Measurements from ENCODE around the gene CD83.

The CD83 gene

GRCh38 chr6:14107000-14107399 lies 10.6 kb upstream of the CD83 start:
- Mint-ChIP-seq H3K4me1 (ENCODE audit: low read depth) (peaks cover 35% of the 10 kb centered on the region), H3K27ac (no peak overlapping the region), H3K4me3 (no peak overlapping the region), H3K9me3 (peaks cover 22% of the 10 kb centered on the region), H3K36me3 (ENCODE audit: low read depth) (peaks cover 14% of the 10 kb centered on the region), H3K27me3 (peaks cover 14% of the 10 kb centered on the region)

GRCh38 chr6:14107711-14108494 lies 9.7 kb upstream of the CD83 start:
- H3K4me3 Mint-ChIP-seq = peak overlapping the region; percentile 71
- peaks cover 14% of the 10 kb centered on the region for H3K36me3 Mint-ChIP-seq (ENCODE audit: low read depth)
- peaks cover 22% of the 10 kb centered on the region for H3K9me3 Mint-ChIP-seq
- peaks cover 14% of the 10 kb centered on the region for H3K27me3 Mint-ChIP-seq
- H3K4me1 Mint-ChIP-seq (ENCODE audit: low read depth) = peaks cover 35% of the 10 kb centered on the region
- peak overlapping the region; percentile 89 for H3K27ac Mint-ChIP-seq

GRCh38 chr6:14108571-14109410 lies 8.8 kb upstream of the CD83 start:
- peaks cover 22% of the 10 kb centered on the region for H3K9me3 Mint-ChIP-seq
- H3K36me3 Mint-ChIP-seq (ENCODE audit: low read depth) = peaks cover 14% of the 10 kb centered on the region
- H3K4me3 Mint-ChIP-seq = peak overlapping the region; percentile 71
- H3K27me3 Mint-ChIP-seq = peaks cover 14% of the 10 kb centered on the region
- peak overlapping the region; percentile 89 for H3K27ac Mint-ChIP-seq
- H3K4me1 Mint-ChIP-seq (ENCODE audit: low read depth) = peaks cover 35% of the 10 kb centered on the region

- Mint-ChIP-seq H3K36me3 (ENCODE audit: low read depth) (peaks cover 14% of the 10 kb centered on the region), H3K4me3 (peak overlapping the region; percentile 71), H3K27me3 (peaks cover 14% of the 10 kb centered on the region), H3K9me3 (peaks cover 22% of the 10 kb centered on the region), H3K27ac (peak overlapping the region; percentile 89), H3K4me1 (ENCODE audit: low read depth) (peaks cover 35% of the 10 kb centered on the region)
Measured at GRCh38 chr6:14109411-14109826, 8.2 kb upstream of the CD83 start.

GRCh38 chr6:14110001-14110818 lies 7.4 kb upstream of the CD83 start:
- Mint-ChIP-seq H3K9me3 (peaks cover 19% of the 10 kb centered on the region), H3K27me3 (peaks cover 11% of the 10 kb centered on the region), H3K4me1 (ENCODE audit: low read depth) (peaks cover 35% of the 10 kb centered on the region), H3K36me3 (ENCODE audit: low read depth) (peaks cover 14% of the 10 kb centered on the region), H3K4me3 (peak overlapping the region; percentile 71), H3K27ac (peak overlapping the region; percentile 89)

- Mint-ChIP-seq H3K27me3 (peaks cover 3% of the 10 kb centered on the region), H3K27ac (no peak overlapping the region), H3K36me3 (ENCODE audit: low read depth) (peaks cover 11% of the 10 kb centered on the region), H3K9me3 (no peaks in the 10 kb centered on the region), H3K4me1 (ENCODE audit: low read depth) (peaks cover 35% of the 10 kb centered on the region), H3K4me3 (no peak overlapping the region)
Measured at GRCh38 chr6:14113976-14114375, 3.6 kb upstream of the CD83 start.

GRCh38 chr6:14118091-14118439 lies 493 bp downstream of the CD83 start:
- Mint-ChIP-seq H3K4me1 (ENCODE audit: low read depth) (peaks cover 54% of the 10 kb centered on the region), H3K4me3 (peak overlapping the region; percentile 94), H3K27ac (peak overlapping the region; percentile 92), H3K9me3 (no peaks in the 10 kb centered on the region), H3K27me3 (no peaks in the 10 kb centered on the region), H3K36me3 (ENCODE audit: low read depth) (peaks cover 47% of the 10 kb centered on the region)

GRCh38 chr6:14118446-14118845 lies 874 bp downstream of the CD83 start:
- Mint-ChIP-seq H3K36me3 (ENCODE audit: low read depth) (peaks cover 51% of the 10 kb centered on the region), H3K27ac (peak overlapping the region; percentile 92)

GRCh38 chr6:14119784-14120183 lies 2.2 kb downstream of the CD83 start:
- Mint-ChIP-seq H3K4me3 (peak overlapping the region; percentile 94), H3K4me1 (ENCODE audit: low read depth) (peaks cover 65% of the 10 kb centered on the region), H3K27me3 (no peaks in the 10 kb centered on the region), H3K36me3 (ENCODE audit: low read depth) (peaks cover 61% of the 10 kb centered on the region), H3K9me3 (no peaks in the 10 kb centered on the region), H3K27ac (no peak overlapping the region)

More at GRCh38 chr6:14118446-14118845, 874 bp downstream of the CD83 start:
- Mint-ChIP-seq H3K9me3 (no peaks in the 10 kb centered on the region), H3K4me3 (peak overlapping the region; percentile 94), H3K27me3 (no peaks in the 10 kb centered on the region), H3K4me1 (ENCODE audit: low read depth) (peaks cover 56% of the 10 kb centered on the region)

- Mint-ChIP-seq H3K27me3 (no peaks in the 10 kb centered on the region), H3K4me3 (peak overlapping the region; percentile 94), H3K27ac (peak overlapping the region; percentile 43), H3K9me3 (no peaks in the 10 kb centered on the region), H3K4me1 (ENCODE audit: low read depth) (peaks cover 73% of the 10 kb centered on the region), H3K36me3 (ENCODE audit: low read depth) (peaks cover 69% of the 10 kb centered on the region)
Measured at GRCh38 chr6:14120546-14120945, 3.0 kb downstream of the CD83 start.

GRCh38 chr6:14121936-14122344 lies 4.4 kb downstream of the CD83 start:
- H3K4me1 Mint-ChIP-seq (ENCODE audit: low read depth) = peaks cover 75% of the 10 kb centered on the region
- peak overlapping the region; percentile 80 for H3K27ac Mint-ChIP-seq
- H3K36me3 Mint-ChIP-seq (ENCODE audit: low read depth) = peaks cover 81% of the 10 kb centered on the region
- H3K9me3 Mint-ChIP-seq = no peaks in the 10 kb centered on the region
- H3K4me3 Mint-ChIP-seq = peak overlapping the region; percentile 94
- no peaks in the 10 kb centered on the region for H3K27me3 Mint-ChIP-seq

GRCh38 chr6:14123386-14124111 lies 6.0 kb downstream of the CD83 start:
- H3K27me3 Mint-ChIP-seq = no peaks in the 10 kb centered on the region
- H3K27ac Mint-ChIP-seq = peak overlapping the region; percentile 43
- peaks cover 87% of the 10 kb centered on the region for H3K36me3 Mint-ChIP-seq (ENCODE audit: low read depth)
- peak overlapping the region; percentile 37 for H3K4me3 Mint-ChIP-seq
- H3K9me3 Mint-ChIP-seq = no peaks in the 10 kb centered on the region
- peaks cover 80% of the 10 kb centered on the region for H3K4me1 Mint-ChIP-seq (ENCODE audit: low read depth)

- H3K27me3 Mint-ChIP-seq = no peaks in the 10 kb centered on the region
- no peaks in the 10 kb centered on the region for H3K9me3 Mint-ChIP-seq
- no peak overlapping the region for H3K27ac Mint-ChIP-seq
- peaks cover 85% of the 10 kb centered on the region for H3K36me3 Mint-ChIP-seq (ENCODE audit: low read depth)
- no peak overlapping the region for H3K4me3 Mint-ChIP-seq
- H3K4me1 Mint-ChIP-seq (ENCODE audit: low read depth) = peaks cover 78% of the 10 kb centered on the region
Measured at GRCh38 chr6:14125346-14125745, 7.8 kb downstream of the CD83 start.

- H3K4me1 Mint-ChIP-seq (ENCODE audit: low read depth) = peaks cover 74% of the 10 kb centered on the region
- peaks cover 84% of the 10 kb centered on the region for H3K36me3 Mint-ChIP-seq (ENCODE audit: low read depth)
- no peaks in the 10 kb centered on the region for H3K9me3 Mint-ChIP-seq
- no peak overlapping the region for H3K27ac Mint-ChIP-seq
- no peak overlapping the region for H3K4me3 Mint-ChIP-seq
- H3K27me3 Mint-ChIP-seq = no peaks in the 10 kb centered on the region
Measured at GRCh38 chr6:14126191-14126590, 8.6 kb downstream of the CD83 start.
